Fibroblast of skin of right quadriceps (primary cell): ENCODE data around the gene TLCD3A.
"Not testable (repeated sequence)": the region's sequence is repeated elsewhere in the genome, so short reads cannot be mapped to it uniquely, and the experiment has no call there.

ENCODE experiments used
- DNase-seq: peaks from one replicate; pipeline ENCODE4 v3.0.0-alpha.2; 2013

Gene TLCD3A

DNA sequence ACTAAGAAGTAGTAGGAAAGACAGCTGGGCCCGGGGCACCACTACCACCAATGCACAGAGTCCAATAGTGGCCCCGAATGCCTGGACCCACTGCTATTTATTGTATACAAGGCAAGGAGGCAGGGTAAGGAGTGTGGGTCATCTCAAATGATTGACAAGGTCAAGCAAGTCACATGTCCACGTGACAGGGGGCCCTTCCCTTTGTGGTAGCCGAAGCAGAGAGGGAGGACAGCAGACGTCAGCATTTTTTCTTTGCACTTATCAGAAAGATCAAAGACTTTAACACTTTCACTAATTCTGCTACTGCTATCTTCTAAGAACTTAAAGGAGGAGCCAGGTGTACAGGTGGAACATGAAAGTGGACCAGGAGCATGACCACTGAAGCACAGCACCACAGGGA, 24.3 kb upstream of the TLCD3A start:
- DNase-seq = no peak

DNA sequence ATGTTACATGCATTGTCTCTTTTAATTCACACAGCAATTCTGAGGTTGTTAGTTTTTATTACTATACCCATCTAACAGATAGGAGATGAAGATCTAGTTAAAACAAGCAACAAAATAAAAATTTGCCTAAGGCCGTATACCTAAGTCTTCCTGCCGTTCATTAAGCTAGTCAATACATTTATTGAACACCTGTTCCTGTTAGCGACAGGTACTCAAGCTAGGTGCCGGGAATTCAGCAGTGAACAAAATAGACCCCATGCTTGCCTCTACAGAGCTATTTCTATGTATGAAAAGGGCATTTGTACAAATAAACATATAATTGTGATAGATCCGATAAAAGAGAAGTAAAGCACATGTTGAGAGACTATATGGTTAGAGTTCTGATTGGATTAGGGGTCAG, 14.3 kb upstream of the TLCD3A start:
- DNase-seq = no peak

DNA sequence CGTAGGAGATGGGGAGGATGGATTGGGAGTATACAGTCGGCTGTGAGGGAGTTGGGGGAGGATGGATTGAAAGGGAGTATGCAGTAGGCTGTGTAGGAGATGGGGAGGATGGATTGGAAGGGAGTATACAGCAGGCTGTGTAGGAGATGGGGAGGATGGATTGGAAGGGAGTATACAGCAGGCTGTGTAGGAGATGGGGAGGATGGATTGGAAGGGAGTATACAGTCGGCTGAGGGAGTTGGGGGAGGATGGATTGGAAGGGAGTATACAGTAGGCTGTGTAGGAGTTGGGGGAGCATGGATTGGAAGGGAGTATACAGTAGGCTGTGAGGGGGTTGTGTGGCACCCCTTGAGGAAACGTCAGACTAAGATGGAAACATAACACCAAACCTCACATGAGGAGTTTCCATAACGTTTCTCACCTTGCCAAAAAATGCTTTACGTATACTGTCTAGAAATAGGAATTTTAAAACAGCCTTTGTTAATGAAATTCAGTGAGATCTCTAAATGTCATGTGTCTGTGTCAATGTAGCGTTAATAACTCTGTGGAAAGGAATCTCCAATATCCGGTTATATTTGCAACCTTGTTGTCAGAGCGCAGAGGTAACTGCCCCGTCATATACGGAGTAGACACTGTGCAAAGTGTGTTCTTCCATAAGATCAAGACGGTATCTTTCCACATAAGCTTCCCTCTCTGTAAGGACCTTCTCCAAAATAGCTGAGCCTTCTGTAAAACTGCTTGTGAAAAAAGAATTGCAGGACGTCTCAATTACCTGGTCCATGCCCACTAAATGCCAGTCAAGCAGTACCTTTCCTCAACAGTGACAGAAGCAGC, 11.5 kb upstream of the TLCD3A start:
- DNase-seq = no peak

DNA sequence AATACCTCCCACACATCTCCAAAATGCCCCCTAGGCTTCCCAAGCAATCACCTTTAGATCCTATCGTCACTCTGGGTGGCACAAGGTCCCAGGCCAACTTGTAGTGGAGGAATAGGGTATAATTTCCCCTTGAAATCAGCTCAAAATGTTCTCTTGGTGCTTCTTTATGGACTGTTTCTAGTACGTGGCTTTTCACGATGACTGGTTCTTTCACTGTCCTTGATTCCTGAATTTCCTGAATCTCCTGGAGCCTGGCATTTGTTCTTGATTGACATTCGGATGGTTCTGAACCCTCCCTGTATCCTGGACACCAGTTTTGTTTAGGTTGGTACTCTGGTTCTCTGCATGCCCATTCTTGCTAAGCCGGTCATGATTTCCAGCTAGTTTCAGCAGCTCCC, 10.9 kb upstream of the TLCD3A start:
- DNase-seq = no peak

DNA sequence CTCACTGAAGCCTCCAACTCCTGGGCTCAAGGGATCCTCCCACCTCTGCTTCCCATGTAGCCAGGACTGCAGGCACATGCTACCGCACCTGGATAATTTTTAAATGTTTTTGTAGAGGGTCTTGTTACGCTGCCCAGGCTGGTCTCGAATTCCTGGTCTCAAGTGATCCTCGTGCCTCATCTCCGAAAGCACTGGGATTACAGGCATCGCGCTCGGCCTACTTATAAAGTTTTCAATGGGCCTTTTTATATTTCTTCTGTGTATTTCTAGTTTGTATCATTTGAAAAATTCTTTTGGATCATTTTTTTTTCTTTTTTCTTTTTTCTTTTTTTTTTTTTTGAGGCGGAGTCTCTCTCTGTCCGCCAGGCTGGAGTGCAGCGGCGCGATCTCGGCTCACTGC, 7.3 kb upstream of the TLCD3A start:
- DNase-seq = no peak

DNA sequence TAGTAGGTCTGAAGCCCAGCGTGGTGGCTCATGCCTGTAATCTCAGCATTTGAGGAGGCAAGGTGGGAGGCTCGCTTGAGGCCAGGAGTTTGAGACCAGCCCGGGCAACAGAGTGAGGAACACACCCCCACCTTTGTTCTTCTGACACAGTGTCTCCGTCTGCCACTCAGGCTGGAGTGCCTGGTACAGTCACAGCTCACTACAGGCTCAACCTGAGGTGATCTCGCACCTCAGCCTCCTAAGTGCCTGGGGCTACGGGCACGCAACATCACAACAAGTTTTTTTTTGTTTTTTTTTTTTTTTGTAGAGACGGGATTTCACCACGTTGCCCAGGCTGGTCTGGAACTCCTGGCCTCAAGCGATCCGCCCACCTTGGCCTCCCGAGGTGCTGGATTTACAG, 6.7 kb upstream of the TLCD3A start:
- no peak for DNase-seq

DNA sequence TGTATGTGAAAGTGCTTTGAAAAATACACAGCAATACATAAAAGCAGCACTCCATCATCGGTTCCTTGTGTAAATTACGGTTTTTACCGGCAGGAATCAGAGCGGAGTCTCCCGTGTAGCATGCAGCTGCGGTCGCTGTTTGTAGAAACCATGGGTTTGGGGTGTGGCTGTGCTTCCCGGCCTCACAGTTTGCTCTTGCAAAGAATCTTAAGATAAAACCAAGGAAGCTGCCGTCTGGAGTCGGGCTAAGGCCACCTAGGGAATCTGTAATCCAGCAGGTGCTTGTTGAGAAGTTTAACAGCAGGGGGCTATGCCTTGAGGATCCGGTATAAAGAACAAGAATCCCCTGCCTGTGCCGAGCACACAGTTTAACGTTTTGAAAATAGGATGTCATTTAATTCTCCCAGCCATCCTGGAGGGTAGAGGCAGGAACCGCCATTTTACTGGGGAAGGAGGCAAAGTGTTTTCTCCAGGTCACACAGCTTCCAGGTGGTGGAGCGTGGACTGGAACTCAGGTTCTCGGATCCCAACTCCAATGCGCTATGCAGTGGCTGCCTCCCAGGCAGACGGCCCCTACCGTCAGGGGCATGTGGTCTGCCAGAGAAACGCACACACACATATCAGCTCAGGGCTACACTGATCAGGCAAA, 6.0 kb upstream of the TLCD3A start:
- no peak for DNase-seq

DNA sequence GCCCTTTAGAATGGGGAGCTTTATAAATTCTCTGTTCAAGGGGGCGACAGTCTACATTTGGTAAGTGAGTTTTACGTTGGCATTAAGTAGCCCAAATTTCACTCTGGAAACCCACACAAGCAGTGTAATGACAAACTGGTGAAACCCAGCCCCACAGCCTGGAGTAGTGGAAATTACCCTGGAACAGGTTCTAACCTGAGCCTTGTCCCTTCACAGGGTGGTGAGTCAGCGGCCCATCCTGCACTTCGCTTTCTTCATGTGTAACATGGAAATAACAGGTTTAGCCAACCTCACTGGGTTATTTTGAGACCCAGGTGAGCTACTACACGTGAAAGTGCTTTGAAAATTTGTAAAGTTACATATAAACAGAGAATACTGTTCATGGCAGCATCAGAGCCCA, 3.5 kb upstream of the TLCD3A start:
- no peak for DNase-seq

DNA sequence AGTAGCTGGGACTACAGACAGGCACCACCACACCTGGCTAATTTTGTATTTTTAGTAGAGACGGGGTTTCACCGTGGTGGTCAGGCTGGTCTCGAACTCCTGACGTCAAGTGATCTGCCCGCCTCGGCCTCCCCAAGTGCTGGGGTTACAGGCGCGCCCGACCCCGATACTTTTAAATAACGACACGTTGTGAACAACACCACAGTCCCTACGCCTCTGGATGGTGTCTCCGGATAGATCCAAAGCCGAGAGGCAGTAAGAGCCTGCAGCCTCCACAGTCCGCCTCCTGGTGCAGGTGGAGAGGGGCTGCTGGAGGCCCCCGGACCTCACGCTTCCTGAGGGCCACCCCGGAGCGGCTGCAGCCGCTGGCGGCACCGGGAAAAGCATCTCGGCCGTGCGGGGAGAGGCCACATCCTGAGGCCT, 741 bp upstream of the TLCD3A start:
- peak; percentile 27 for DNase-seq

DNA sequence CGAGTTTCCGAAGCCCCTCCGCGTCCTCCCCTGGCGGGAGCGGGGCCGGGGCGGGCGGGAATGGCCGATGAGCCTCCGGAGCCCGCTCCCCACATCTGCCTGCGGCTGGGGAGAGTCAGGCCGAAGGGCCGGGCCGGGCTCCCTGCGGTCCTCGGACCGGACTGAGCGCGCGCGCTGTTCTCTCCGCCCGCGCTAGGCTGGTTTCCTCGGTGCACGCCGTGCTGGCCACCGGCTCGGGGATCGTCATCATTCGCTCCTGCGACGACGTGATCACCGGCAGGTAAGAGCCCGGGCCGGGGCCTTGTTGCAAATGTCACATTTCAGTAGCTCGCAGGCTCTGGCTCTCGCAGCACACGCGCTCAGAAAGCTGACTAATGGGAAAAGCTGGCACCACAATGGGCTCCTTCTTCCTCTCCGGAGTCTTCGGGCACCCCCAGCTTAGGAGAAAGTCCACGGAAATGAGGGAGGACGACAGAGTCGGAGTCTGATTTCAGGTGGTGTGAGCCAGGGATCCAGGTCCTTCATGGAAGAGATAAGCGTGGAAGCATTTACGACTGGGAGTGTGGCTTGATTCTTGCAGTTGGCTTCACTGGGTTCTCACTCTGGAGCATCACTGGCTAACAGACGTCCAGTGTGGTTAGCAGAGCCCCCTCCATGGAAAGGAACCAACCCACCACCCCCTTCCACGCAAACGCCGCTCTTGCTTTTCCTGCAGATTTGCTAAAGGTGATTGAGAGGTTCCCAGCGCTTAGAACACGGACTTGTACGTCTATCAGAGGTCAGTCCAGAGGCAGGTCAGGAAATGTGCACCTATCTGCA, 715 bp downstream of the TLCD3A start:
- DNase-seq = peak; percentile 39

DNA sequence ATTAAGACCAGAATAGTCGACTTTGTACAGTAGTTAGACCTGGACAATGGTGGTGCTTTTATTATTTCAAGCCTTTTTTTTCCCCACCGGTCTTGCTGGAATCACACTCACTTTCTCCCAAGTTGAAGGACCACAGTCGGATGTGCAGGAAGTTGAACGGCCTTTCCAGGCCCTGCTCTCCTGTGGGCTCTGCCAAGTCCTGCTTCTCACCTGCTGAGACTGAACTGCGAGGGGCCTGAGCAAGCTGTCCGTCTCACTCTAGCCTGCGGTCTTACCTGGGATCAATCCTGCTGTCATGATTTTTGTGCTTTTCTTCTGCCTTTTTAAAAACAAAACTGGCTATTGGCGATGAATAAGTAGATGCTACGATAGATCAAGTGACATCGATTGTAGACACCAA, 1.3 kb downstream of the TLCD3A start:
- no peak for DNase-seq

DNA sequence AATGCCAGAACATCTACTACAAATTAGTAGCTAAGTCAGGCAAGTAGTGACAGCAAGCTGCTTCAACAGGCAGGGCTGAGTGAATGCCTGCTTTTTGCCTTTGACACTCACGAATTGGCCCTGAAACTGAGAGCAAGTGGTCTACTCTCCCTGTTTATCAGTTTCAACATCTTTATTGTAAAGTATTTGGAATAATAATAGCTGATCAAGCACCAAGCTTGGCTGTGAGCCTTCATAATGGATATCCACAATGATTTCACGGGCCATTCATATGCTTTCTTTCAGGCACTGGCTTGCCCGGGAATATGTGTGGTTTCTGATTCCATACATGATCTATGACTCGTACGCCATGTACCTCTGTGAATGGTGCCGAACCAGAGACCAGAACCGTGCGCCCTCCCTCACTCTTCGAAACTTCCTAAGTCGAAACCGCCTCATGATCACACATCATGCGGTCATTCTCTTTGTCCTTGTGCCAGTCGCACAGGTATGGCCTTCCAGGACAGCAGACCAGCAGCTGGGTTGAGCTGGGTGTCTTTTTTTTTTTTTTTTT, 5.2 kb downstream of the TLCD3A start:
- no peak for DNase-seq

DNA sequence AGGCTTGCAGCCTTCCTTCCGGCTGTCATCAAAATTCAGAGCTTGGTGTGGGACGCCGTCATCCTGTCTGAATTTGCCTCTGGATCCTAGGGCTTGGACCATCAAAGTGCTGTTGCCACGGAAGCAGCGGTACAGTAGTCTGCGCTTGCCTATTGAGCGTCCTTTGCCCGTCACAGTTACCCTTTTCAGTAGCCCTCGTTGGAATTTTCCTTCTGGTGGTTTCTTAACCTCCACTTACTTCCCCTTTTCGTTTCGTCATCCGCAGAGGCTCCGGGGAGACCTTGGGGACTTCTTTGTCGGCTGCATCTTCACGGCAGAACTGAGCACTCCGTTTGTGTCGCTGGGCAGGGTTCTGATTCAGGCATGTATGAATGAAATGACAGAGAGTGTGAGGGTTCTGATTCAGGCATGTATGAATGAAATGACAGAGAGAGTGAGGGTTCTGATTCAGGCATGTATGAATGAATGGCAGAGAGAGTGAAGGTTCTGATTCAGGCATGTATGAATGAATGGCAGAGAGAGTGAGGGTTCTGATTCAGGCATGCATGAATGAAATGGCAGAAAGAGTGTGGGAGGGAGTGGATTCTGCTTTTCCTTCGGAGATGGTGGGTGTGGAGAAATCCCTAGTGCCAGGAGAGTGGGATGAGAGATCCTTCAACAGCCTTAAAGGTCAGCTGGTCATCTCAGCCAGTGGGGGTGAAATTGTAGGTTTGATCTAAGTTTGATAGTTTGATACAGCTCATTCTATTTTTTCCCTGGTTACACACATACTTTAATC, 8.0 kb downstream of the TLCD3A start:
- no peak for DNase-seq

DNA sequence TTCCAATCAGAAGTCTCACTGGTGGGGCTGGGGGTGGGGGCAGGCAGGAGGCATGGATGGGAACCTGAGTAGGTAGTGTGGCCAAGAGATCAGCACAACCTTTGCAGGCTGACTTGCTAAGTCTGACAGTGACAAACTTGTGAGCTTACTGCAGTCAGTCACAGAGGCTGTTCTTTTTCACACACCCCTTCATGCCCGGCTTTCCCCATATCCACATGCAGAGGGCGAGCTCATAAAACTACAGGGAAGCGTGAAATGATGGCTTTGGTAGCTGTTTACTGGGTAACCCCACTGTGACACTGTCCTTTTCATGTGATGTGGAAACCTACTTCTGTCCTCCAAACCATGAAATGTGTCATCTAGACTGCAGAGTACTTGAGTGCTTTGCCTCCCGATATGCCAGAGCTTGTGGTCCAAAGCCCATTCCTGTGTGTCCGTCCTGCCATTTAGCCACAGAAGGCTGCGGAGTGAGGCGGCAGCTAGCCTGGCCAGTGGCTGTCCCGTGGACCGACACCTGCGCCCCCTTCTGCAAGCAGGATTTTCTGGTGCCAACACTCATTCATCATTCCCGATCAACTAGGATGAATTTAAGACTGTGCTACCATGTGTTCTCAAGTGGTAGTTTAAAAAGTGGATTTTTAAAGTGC, 9.9 kb downstream of the TLCD3A start:
- DNase-seq = no peak

DNA sequence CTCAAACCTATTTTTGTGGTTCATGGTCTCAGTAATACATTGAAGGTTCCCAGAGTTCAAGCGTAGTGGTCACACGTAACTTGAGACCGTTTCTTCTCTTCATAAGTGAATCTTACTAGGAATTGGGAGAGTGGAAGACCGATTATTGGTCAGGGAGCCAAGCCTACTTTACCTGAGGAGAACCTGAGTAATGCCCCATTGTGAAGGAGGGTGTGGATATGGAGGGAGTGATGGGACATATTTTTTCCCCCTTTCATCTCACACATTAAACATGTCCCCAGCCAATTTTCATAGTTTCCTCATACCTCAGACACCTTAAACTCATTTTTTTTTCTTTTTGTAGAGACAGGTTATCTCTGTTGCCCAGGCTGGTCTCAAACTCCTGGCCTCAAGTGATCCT, 10.7 kb downstream of the TLCD3A start:
- no peak for DNase-seq

DNA sequence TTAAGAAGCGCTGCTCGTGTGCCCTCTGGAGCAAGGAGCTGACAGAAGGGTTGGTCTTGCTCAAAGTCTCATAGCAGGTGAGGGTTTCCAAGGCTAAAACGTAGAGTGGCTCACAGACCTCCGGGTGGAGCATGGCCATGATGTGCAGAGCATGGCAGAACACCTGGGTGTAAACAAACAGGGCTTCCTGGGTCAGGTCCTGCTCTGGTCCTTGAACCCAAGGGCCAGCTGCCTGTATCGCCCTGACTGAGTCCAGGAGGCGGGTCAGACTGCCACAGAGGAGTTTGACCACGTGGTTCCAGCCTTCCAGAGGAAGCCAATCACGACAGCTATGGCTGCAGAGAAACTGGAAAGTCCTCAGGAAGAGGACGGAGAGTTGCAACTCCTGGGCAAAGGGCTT, 12.5 kb downstream of the TLCD3A start:
- no peak for DNase-seq

DNA sequence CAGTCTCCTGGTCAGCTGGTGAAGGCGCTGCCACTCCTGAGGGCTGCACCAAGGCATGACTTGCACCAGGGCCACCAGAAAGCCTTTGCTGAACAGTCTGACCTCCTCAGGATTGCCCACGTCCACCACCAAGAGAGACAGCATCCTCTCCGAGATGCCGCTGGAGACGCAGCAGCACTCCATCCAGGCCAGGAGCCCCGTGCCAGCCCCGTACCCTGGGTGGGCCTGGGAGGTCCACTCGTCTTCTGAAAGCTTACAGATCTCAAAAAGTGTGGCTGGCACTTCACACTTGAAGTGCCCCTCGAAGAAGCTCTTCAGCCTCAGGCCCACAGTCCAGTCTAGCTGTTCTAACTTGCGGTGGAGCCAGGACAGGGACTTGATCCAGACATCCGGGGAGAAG, 13.0 kb downstream of the TLCD3A start:
- DNase-seq = no peak

DNA sequence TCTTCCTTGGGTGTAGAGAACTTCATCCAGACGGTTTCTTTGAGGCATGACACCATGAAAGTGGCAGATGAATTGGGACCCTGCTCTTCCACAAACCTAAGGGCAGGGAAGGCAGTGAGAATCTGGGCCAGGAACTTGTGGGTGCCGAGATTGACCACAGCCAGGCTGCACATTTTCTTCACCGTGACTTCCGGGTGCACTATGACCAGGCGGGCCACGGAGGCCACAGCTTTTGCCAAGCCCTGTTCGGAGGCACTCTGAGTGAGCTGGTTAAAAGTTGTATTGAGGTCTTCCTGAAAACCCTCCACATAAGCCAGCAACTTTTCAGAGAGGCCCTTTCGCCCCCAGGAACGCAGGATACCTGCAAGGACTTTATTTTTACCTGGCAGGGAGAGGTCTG, 13.8 kb downstream of the TLCD3A start:
- no peak for DNase-seq

DNA sequence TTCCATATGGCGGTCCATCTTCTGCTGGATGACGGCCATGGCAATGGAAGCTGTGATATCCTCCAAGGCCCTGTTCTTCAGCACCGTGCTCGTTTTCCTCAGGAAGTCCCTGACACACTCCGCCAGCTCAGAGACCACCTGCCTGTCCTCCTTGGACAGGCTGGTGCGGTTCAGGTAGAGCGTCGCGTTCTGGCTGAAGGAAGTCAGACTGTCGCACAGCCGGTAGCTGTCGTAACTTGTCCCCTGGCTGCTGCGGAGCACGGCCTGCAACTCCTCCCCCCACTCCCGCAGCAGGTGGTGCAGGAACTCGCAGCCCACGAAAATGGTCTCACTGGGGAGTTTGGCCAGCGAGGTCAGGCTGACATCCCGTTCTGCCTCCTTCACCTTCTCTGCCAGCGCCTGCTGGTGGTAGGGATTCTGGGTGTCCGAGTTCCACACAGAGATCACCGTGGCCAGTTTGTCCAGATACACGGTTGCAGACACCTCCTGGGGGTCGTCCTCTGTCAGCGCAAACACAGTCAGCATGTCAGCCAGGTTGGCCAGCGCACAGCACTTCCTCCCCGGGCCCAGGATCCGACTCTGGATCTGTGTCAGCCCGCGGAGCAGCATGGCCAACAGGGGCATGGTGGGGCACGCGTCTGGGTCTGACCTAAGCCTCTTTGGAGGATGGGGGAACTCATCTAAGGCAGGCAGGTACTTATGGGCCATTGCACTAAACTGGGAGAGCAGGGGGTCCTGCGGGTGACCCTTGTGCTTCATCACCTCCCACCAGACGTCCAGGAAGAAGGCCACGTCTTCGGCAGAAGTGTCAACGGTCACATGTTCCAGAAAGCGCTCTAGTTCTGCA, 14.6 kb downstream of the TLCD3A start:
- DNase-seq = no peak

DNA sequence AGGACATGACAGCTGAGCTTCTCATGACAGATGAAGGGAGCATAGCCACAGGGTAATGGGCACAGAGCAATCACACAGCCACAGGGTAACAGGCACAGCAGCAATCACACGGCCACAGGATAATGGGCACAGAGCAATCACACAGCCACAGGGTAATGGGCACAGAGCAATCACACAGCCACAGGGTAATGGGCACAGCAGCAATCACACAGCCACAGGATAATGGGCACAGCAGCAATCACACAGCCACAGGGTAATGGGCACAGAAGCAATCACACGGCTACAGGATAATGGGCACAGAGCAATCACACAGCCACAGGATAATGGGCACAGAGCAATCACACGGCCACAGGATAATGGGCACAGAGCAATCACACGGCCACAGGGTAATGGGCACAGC, 16.2 kb downstream of the TLCD3A start:
- not testable (repeated sequence) for DNase-seq

DNA sequence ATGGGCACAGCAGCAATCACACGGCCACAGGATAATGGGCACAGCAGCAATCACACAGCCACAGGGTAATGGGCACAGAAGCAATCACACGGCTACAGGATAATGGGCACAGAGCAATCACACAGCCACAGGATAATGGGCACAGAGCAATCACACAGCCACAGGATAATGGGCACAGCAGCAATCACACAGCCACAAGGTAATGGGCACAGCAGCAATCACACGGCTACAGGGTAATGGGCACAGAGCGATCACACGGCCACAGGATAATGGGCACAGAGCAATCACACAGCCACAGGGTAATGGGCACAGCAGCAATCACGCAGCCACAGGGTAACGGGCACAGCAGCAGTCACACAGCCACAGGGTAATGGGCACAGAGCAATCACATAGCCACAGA, 17.0 kb downstream of the TLCD3A start:
- DNase-seq = not testable (repeated sequence)
